ENCODE data around the gene AKNA. TPM values are rescaled to one million over a fixed set of nuclear protein-coding genes. Genes with fewer than 3 reads are reported as not detected.

Gene AKNA
- total and polyA plus RNA-seq, 2 of the 8 experiments (the other 6 are each of a cell fraction or from before 2014, with no cell fraction given) = 21.0 to 27.4 TPM

DNA sequence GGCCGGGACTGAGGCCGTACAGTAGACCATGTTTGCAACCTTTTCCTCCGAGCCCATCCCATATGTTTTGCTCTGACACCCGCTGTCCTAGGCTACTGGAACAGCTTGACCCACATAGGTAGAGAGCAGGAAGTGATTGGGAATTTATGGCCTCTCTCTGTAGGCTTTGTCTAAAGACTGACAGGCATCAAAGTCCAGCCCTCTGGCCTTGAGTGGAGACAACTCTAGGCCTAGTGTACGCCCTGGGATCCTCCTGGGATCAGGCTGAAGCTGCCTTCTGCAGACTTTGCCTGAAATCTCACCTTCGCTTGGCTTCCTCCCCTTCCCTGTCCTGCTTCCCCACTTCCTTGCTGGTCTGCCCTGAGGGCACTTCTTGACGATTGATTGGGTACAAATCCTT, 13.6 kb upstream of the AKNA start:
- H3K4me1 ChIP-seq (replicated peaks in 1 of 4; ENCODE audit: control insufficient read depth in 3 of 4, insufficient read depth in 4 of 4, low read length in 3 of 4) = peaks cover 3 to 15% (median 6%) of the 10 kb centered on the region in 4 experiments; a peak in 6 of 7 replicates
- no peak overlapping the region for H2BK20ac ChIP-seq (ENCODE audit: low read length)
- no peak overlapping the region for H3K4me3 ChIP-seq (ENCODE audit: extremely low read depth in 1 of 4, insufficient read depth in 2 of 4, low read depth in 3 of 4, low read length in 4 of 4)
- H2BK120ac ChIP-seq (replicated peaks; ENCODE audit: low read depth, low read length) = no peak overlapping the region
- no peak overlapping the region for H3K56ac ChIP-seq (replicated peaks; ENCODE audit: insufficient read length, low read depth, low read length)
- H2BK5ac ChIP-seq (ENCODE audit: low read depth, low read length) = no peak overlapping the region
- H3K79me1 ChIP-seq (ENCODE audit: low read depth, low read length) = no peaks in the 10 kb centered on the region
- H2BK12ac ChIP-seq (ENCODE audit: low read depth, low read length) = 0 out of 2 replicates have a peak overlapping the region, but pooled peaks have one; percentile 39
- H4K91ac ChIP-seq (replicated peaks; ENCODE audit: insufficient read length, low read length) = no peak overlapping the region
- H2BK15ac ChIP-seq (ENCODE audit: low read length) = peak overlapping the region; percentile 77; the same call in 1 of the 2 replicates
- no peaks in the 10 kb centered on the region for H3K27me3 ChIP-seq (replicated peaks in 1 of 4; ENCODE audit: control insufficient read depth in 3 of 4, extremely low read depth in 1 of 4, insufficient read depth in 3 of 4, low read length in 3 of 4)
- no peak overlapping the region for H3K4me2 ChIP-seq (ENCODE audit: insufficient read depth in 1 of 2, low read depth in 2 of 2, low read length in 2 of 2)
- DNase-seq (ENCODE audit: low read depth in 1 of 2, low spot score in 2 of 2) = no peak
- H3K23ac ChIP-seq (ENCODE audit: insufficient read length) = no peak overlapping the region
- H2AFZ ChIP-seq (ENCODE audit: low read length) = no peak overlapping the region
- no peaks in the 10 kb centered on the region for H3K79me2 ChIP-seq (ENCODE audit: control insufficient read depth in 1 of 2, insufficient read depth in 2 of 2, low read length in 2 of 2)
- no peak for TF ChIP-seq NANOG (IDR thresholded peaks at IDR 0.05; ENCODE audit: insufficient read depth, low read depth, low read length, poor library complexity, severe bottlenecking)
- TF ChIP-seq SUZ12 (IDR thresholded peaks at IDR 0.05; ENCODE audit: low read length) = no peak
- no peak for TF ChIP-seq SP4 (IDR thresholded peaks at IDR 0.05; ENCODE audit: low read length)
- no peak for TF ChIP-seq POLR2AphosphoS5 (IDR thresholded peaks at IDR 0.05; ENCODE audit: low read depth, low read length)
- no peak for TF ChIP-seq BRCA1 (IDR thresholded peaks at IDR 0.05; ENCODE audit: low read depth, low read length)
- no peak for TF ChIP-seq RNF2 (IDR thresholded peaks at IDR 0.05; ENCODE audit: borderline replicate concordance, low read depth, low read length, missing control alignments, poor library complexity, severe bottlenecking)
- no peak for TF ChIP-seq CHD1 (IDR thresholded peaks at IDR 0.05; ENCODE audit: low read depth, low read length)
- no peak for TF ChIP-seq CBX5 (IDR thresholded peaks at IDR 0.05; ENCODE audit: low read depth, low read length)
- no peak for TF ChIP-seq PHF8 (conservative IDR thresholded peaks at IDR 0.05; ENCODE audit: low read depth, low read length)
- TF ChIP-seq CHD2 (IDR thresholded peaks at IDR 0.05; ENCODE audit: low read length) = no peak
- no peak for TF ChIP-seq EZH2 (IDR thresholded peaks at IDR 0.05; ENCODE audit: low read depth, low read length, severe bottlenecking)
- TF ChIP-seq CBX8 (IDR thresholded peaks at IDR 0.05; ENCODE audit: borderline replicate concordance, low read depth, low read length) = no peak
- no peak for TF ChIP-seq SRF (IDR thresholded peaks at IDR 0.05; ENCODE audit: low read depth, low read length)
- no peak for TF ChIP-seq MAFK (IDR thresholded peaks at IDR 0.05; ENCODE audit: low read depth, low read length)
- no peak overlapping the region; a peak in 1 of 7 replicates for H3K9ac ChIP-seq (replicated peaks in 1 of 4; ENCODE audit: extremely low read depth in 1 of 4, low read depth in 3 of 4, low read length in 3 of 4)
- no peak for FAIRE-seq
- POLR2A ChIA-PET (ENCODE audit: partially characterized antibody) = interaction anchor here (1.0 to 2.6 kb wide), 3 partner anchors 11 to 45 kb away, joined by 3 to 12 read pairs (median 4); no protein-coding TSS in a partner anchor
- H2AK5ac ChIP-seq (ENCODE audit: low read depth, low read length) = no peak overlapping the region
- no peak overlapping the region for H3K14ac ChIP-seq (ENCODE audit: insufficient read length)
- no peaks in the 10 kb centered on the region for H4K20me1 ChIP-seq (replicated peaks in 1 of 2; ENCODE audit: control insufficient read depth in 1 of 2, insufficient read depth in 2 of 2, low read length in 2 of 2)
- CTCF ChIA-PET (ENCODE audit: partially characterized antibody) = interaction anchor here (2.8 to 11.0 kb wide), 3 partner anchors 26 to 280 kb away, joined by 9 to 271 read pairs (median 21); partner anchors contain the start of gene TEX48
- peaks cover 6% of the 10 kb centered on the region; the same call in 1 of the 2 replicates for H3K23me2 ChIP-seq (ENCODE audit: low read depth, low read length)
- 88% methylated on average over 7 of the region's 7 CpGs; no CpG with 5 or more reads in 1 of the 2 experiments for WGBS, 2 experiments (ENCODE audit: extremely low coverage in 1 of 2, insufficient coverage in 1 of 2, insufficient read length in 1 of 2, insufficient replicate concordance in 2 of 2, low coverage in 1 of 2, low lambda C conversion rate in 2 of 2, missing lambda C conversion rate in 1 of 2)
- H4K8ac ChIP-seq (ENCODE audit: extremely low read depth, insufficient read depth, low read length) = no peak overlapping the region
- no peaks in the 10 kb centered on the region for H3K36me3 ChIP-seq (ENCODE audit: control insufficient read depth in 2 of 4, insufficient read depth in 4 of 4, low read length in 3 of 4)
- H4K5ac ChIP-seq (ENCODE audit: insufficient read length, low read depth, low read length) = no peak overlapping the region
- H3K27ac ChIP-seq (ENCODE audit: low read depth, low read length) = no peak overlapping the region
- H3K4ac ChIP-seq (replicated peaks; ENCODE audit: insufficient read length, low read depth, low read length) = no peak overlapping the region
- H3K18ac ChIP-seq (ENCODE audit: extremely low read depth, low read length) = no peak overlapping the region
- no peaks in the 10 kb centered on the region for H3K9me3 ChIP-seq (ENCODE audit: insufficient read depth in 2 of 2, low read depth in 1 of 2, low read length in 1 of 2)
